DMS 273 (cell line): ENCODE results near the gene CEACAM16.
"Not testable (repeated sequence)": the region's sequence is repeated elsewhere in the genome, so short reads cannot be mapped to it uniquely, and the experiment has no call there.

Experiments used
- DNase-seq: peaks from one replicate; lab custom pipeline; 2025; ENCODE audit not compliant: unreplicated experiment; lab: John Stamatoyannopoulos, UW

The CEACAM16 gene

DNA sequence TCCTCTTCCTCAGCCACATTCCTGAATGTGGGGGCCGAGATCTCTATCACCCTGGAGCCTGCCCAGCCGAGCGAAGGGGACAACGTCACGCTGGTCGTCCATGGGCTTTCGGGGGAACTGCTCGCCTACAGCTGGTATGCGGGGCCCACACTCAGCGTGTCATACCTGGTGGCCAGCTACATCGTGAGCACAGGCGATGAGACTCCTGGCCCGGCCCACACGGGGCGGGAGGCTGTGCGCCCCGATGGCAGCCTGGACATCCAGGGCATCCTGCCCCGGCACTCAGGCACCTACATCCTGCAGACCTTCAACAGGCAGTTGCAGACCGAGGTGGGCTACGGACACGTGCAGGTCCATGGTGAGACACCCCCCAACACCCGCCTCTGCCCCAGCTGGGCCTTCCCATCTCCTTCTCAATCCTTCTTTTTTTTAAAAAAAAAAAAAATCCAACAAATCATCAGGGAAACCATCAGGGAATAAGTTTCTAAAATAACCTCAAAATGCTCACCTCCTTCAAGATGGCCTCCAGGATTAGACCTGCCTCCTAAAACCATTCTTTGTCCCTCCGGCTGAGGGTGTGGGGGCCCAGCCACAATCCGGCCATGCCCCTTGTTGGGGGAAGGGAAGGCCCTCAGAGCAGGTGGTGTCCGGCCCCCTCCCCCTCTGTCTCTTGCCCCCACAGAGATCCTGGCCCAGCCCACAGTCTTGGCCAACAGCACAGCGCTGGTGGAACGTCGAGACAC lies 4.6 kb downstream of the CEACAM16 start:
- DNase-seq, result no peak

- no peak for DNase-seq
Observed at GRCh38 chr19:44704982-44705381, 6.0 kb downstream of the CEACAM16 start.

DNA sequence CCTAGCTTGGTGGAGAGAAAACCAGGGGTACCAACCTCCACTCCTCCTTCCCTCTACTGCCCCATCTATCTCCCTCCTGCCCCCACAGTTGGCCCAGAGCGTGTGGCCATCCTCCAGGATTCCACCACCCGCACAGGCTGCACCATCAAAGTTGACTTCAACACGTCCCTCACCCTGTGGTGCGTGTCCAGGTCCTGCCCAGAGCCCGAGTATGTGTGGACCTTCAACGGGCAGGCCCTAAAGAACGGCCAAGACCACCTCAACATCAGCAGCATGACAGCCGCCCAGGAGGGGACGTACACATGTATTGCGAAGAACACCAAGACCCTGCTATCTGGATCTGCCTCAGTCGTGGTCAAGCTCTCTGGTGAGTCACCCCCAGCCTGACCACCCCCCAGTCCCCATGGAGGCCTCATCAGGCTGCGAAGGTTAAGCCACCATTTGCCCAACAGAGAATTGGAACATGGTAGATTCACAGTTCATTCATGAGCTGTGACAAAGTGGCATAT lies 6.6 kb downstream of the CEACAM16 start:
- no peak for DNase-seq

DNA sequence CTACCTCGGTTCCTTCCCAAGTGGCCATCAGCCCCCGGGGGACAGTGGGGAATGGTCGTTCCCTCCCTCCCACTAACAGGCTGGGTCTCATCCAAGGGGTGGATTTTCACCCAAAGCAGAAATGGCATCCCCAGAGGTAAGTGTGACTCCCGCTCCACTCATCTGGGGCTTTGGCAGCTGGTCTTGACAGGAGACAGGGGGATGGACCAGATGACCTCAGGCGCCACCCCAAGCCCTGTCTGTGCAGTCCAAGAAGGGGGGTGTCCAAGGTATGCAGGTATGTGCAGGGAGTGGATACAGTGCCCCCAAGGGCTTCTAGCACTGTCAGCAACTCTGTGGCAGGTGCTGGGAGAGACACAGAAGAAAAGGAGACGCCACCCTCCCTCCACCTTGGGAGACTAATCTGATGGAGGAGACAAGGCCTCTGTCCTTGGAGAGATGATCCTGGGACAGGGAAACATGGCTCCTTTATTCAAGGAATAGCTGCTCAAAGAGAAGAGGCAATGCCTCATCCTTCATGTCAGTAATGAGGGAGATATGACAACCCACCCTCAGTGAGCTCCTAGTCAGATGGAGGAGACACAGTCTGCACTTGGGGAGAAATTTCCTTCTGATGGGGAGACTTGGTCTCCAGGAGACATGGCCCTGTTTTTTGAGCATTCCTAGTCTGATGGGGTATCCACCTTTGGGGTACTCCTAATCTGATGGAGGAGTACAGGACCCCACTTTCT lies 7.7 kb downstream of the CEACAM16 start:
- DNase-seq, result no peak

DNA sequence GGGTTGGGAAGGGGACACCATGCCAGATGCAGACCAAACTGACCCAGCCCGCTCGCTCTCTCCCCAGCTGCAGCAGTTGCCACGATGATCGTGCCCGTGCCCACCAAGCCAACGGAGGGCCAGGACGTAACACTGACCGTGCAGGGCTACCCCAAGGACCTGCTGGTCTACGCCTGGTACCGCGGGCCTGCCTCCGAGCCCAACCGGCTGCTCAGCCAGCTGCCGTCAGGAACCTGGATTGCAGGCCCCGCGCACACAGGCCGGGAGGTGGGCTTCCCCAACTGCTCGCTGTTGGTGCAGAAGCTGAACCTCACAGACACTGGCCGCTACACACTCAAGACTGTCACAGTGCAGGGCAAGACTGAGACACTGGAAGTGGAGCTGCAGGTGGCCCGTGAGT lies 8.8 kb downstream of the CEACAM16 start:
- DNase-seq, result no peak

DNA sequence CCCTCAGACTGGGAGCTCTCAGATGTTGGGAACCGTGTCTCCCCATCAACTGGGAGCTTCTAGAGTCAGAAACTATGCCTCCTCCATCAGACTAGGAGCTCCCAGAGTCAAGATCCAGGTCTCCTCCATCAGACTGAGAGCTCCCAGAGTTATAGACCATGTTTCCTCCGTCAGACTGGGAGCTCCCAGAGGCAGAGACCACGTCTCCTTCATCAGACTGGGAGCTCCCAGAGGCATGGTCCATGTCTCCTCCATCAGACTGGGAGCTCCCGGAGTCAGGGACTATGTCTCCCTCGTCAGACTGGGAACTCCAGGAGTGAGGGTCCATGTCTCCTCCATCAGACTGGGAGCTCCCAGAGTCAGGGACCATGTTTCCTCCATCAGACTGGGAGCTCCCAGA lies 10.0 kb downstream of the CEACAM16 start:
- no peak for DNase-seq

DNA sequence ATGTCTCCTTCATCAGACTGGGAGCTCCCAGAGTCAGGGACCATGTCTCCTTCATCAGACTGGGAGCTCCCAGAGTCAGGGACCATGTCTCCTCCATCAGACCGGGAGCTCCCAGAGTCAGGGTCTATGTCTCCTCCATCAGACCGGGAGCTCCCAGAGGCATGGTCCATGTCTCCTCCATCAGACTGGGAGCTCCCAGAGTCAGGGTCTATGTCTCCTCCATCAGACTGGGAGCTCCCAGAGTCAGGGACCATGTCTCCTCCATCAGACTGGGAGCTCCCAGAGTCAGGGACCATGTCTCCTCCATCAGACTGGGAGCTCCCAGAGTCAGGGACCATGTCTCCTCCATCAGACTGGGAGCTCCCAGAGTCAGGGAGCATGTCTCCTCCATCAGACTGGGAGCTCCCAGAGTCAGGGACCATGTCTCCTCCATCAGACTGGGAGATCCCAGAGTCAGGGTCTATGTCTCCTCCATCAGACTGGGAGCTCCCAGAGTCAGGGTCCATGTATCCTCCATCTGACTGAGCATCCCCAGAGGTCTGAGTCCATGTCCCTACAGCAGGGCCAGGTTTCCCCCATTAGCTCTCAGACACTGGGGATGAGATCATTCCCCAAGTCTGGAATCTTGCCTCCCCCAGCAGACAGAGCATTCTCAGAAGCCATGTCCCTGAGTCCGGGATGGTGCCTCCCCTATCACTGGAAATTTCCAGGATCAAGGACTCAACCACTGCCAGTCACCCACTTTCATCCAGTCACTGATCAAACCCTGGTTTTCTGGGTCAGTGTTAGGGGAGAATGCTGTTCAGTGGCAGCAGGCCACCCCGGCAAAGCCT lies 10.7 kb downstream of the CEACAM16 start:
- not testable (repeated sequence) for DNase-seq

GRCh38 chr19:44710483-44710882 lies 11.5 kb downstream of the CEACAM16 start:
- no peak for DNase-seq

DNA sequence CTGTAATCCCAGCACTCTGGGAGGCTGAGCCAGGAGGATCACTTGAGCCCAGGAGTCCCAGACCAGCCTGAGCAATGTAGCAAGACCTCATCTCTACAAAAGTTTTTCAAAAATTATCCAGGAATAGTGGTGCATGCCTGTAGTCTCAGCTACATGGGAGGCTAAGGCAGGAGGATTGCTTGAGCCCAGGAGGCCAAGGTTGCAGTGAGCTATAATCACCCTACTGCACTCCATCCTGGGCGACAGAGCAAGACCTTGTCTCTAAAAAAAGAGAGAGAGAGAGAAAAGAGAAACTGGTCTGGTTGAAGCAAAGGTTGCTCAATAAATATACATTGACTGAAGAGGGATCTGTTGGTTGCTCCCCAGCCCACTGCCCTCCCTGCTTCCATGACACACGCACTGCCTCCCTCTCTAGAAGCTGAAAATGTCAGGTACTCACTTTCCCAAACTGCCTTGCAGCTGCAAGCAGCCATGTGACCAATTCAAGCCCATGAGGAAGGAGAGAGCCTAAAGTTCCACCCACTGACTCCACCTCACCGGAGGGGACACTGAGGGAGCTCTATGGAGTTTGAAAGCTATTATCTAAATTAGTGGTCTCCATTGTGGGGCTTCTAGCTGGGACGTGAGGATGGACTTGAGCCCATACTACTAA lies 14.0 kb downstream of the CEACAM16 start:
- peak; percentile 51 for DNase-seq

DNA sequence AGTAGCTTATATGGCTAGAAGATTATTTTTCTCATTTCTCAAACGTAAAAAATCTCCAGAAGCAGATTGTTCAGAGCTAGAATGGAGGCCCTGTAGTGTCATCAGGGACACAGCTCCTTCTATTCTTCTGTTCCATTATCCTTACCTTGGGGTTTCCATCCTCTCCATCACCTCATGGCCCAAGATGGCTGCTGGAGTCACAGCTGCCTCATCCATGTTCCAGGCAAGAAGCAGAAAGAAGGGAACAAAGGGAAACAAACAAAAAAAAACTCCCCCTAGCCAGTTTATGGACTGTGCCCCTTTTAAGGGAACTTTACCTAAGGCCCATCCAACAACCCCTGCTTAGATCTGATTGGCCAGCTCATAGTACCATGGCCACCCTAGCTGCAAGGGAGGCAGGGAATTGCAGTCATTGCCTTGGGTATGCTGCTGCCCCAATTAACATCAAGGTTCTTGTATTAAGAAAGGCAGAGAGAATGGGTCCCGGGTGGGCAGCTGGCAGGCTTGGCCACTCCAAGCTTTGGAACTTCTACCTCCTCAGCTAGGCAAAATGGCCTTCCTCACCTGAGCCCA lies 15.7 kb downstream of the CEACAM16 start:
- DNase-seq, result no peak

- DNase-seq, result no peak
Observed at GRCh38 chr19:44717603-44718002, 18.7 kb downstream of the CEACAM16 start.

DNA sequence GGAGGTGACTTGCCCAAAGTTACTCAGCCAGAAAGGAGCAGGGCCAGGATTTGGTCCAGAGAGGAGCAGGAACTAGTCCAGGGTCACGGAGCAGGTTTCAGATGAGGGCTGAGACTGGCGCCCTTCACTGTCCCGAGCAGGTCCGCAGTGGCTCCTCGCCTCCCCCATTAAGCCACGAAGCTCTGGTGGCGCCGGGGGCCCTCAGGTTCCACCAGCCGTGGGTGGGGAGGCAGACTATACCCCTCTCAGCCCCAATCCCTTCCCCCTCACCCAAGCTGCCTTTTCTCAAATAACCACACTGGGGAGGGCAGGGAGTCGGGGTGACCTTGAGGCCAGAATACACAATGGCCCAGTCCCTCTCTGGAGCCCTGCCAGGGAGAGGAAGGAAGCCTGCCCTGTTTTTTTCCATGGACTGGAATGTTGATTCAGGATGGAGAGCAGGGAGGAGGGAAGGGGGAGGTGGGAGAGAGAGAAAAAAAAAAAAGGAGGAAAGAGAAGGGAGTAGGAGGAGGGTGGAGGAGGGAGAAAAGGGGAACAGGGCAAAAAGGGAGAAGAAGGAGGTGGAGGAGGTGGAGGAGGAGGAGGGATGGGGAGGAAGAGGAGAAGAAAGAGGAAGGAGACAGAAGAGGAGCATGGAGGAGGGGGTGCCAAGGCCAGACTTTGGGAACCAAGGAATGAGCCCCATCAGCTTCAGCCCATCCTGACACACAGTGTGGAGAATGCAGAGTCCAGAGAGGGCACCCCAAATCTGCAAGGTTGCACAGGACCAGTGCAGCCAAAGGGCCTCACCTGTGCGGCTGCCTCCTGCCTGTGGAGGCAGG lies 19.7 kb downstream of the CEACAM16 start:
- no peak for DNase-seq

DNA sequence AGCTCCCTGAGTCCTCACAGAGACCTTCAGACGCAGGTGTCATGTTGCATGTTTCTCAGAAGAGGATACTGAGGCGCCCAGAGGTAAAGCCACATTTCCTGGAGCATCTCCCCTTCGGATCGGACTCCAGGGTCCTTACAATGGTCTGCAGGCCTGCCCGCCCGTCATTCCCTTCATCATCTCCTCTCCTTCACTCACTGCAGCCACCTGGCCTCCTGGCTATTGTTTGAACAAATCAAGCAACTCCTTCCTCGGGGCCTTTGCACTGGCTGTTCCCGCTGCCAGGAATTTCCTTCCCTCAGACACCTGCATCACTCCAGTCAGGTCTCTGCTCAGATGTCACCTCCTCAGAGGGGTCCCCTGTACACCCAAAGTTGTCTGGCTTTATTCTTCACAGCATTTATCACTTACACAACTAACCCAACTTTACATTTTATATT lies 20.3 kb downstream of the CEACAM16 start:
- DNase-seq, result no peak

DNA sequence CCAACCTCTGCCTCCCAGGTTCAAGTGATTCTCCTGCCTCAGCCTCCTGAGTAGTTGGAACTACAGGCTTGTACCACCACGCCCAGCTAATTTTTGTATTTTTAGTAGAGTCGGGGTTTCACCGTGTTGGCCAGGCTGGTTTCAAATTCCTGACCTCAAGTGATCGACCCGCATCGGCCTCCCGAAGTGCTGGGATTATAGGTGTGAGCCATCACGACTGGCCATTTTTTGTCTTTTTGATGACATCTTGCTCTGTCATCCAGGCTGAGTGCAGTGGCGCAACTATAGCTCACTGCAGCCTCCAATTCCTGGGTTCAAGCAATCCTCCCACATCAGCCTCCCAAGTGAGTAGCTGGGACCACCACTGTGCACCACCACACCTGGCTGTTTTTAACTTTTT lies 21.4 kb downstream of the CEACAM16 start:
- DNase-seq, result not testable (repeated sequence)

GRCh38 chr19:44720945-44721344 lies 22.0 kb downstream of the CEACAM16 start:
- DNase-seq, result no peak

DNA sequence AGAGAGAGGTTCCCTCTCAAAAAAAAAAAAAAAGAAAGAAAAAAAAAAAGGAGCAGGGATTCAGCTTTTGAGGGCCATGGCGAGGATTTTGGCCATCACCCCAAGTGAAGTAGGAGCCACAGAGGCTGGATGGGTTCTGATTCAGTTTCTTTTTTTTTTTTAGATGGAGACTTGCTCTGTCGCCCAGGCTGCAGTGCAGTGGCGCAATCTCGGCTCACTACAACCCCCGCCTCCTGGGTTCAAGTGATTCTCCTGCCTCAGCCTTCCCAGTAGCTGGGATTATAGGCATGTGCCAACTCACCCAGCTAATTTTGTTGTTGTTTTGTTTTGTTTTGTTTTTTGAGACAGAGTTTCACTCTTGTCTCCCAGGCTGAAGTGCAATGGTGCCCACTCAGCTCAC lies 22.4 kb downstream of the CEACAM16 start:
- not testable (repeated sequence) for DNase-seq

- no peak for DNase-seq
Observed at GRCh38 chr19:44722131-44723121, 23.5 kb downstream of the CEACAM16 start.

- DNase-seq, result no peak
Observed at GRCh38 chr19:44723299-44723951, 24.5 kb downstream of the CEACAM16 start.
